GM23248 (cell line): Measurements from ENCODE around the gene DOK7. TPM values are rescaled to one million over a fixed set of nuclear protein-coding genes. Genes with fewer than 3 reads are reported as not detected.
A peak's percentile ranks its signal among the peaks of the same experiment; 100 is the strongest.
"Not testable (repeated sequence)": the region's sequence is repeated elsewhere in the genome, so short reads cannot be mapped to it uniquely, and the experiment has no call there.

Experiments
- DNase-seq: peaks from one replicate; pipeline ENCODE4 v3.0.0-alpha.2; 2015
- H2AFZ ChIP-seq: fragments of 200-600 bp; sonication (generic); 2 replicates; pipeline ENCODE4 v1.6.1; 2016; ENCODE audit warnings: antibody characterized with exemption
- H3F3A ChIP-seq: fragments of 200-600 bp; sonication (generic); 2 replicates; pipeline ENCODE4 v1.6.1; 2016; ENCODE audit warnings: mild to moderate bottlenecking, antibody characterized with exemption, mixed run types; ENCODE audit not compliant: insufficient read depth
- H3K27ac ChIP-seq: fragments of 200-600 bp; sonication (generic); 2 replicates; pipeline ENCODE4 v1.5.1; 2016; ENCODE audit warnings: mild to moderate bottlenecking
- H3K27me3 ChIP-seq: fragments of 200-600 bp; sonication (generic); replicated peaks from 2 replicates; pipeline ENCODE4 v1.6.1; 2016; ENCODE audit warnings: mild to moderate bottlenecking; ENCODE audit not compliant: insufficient read depth
- H3K36me3 ChIP-seq: fragments of 200-600 bp; sonication (generic); 2 replicates; pipeline ENCODE4 v1.6.1; 2016; ENCODE audit warnings: low read depth, mild to moderate bottlenecking
- H3K4me1 ChIP-seq: fragments of 200-600 bp; sonication (generic); 2 replicates; pipeline ENCODE4 v1.6.1; 2016; ENCODE audit warnings: mild to moderate bottlenecking; ENCODE audit not compliant: insufficient read depth
- H3K4me2 ChIP-seq: fragments of 200-600 bp; sonication (generic); one replicate; pipeline ENCODE4 v1.6.1; 2016; ENCODE audit warnings: mild to moderate bottlenecking; ENCODE audit not compliant: unreplicated experiment
- H3K4me3 ChIP-seq: fragments of 200-600 bp; sonication (generic); 2 replicates; pipeline ENCODE4 v1.5.1; 2016; ENCODE audit warnings: mild to moderate bottlenecking
- H3K79me2 ChIP-seq: fragments of 200-600 bp; sonication (generic); 2 replicates; pipeline ENCODE4 v1.6.1; 2016; ENCODE audit warnings: mild to moderate bottlenecking; ENCODE audit not compliant: insufficient read depth
- H3K9ac ChIP-seq: fragments of 200-600 bp; sonication (generic); 2 replicates; pipeline ENCODE4 v1.6.1; 2016; ENCODE audit warnings: mild to moderate bottlenecking
- H3K9me2 ChIP-seq: fragments of 200-600 bp; sonication (generic); 2 replicates; pipeline ENCODE4 v1.6.1; 2016; ENCODE audit warnings: mixed run types, mild to moderate bottlenecking, moderate library complexity; ENCODE audit not compliant: insufficient read depth
- H3K9me3 ChIP-seq: fragments of 200-600 bp; sonication (generic); one replicate; pipeline ENCODE4 v1.6.1; 2017; ENCODE audit warnings: low read depth
- H4K20me1 ChIP-seq: fragments of 200-600 bp; sonication (generic); 2 replicates; pipeline ENCODE4 v1.6.0; 2016; ENCODE audit not compliant: insufficient read depth
- EZH2 ChIP-seq: fragments of 200-600 bp; sonication (generic); IDR thresholded peaks from 2 replicates; pipeline ENCODE4 v1.6.1; 2018; ENCODE audit warnings: antibody characterized with exemption, mild to moderate bottlenecking; ENCODE audit not compliant: insufficient read depth, poor library complexity, severe bottlenecking
- EZH2phosphoT487 ChIP-seq: fragments of 200-600 bp; sonication (generic); IDR thresholded peaks from 2 replicates; pipeline ENCODE4 v1.6.1; 2018; ENCODE audit warnings: antibody characterized with exemption, moderate library complexity, mild to moderate bottlenecking, low read depth; ENCODE audit not compliant: insufficient read depth
- WGBS, 2 experiments: methylation state at CpG; one replicate each; pipeline ENCODE4 v1.1.6; 2015 to 2017; ENCODE audit warnings: low lambda C conversion rate in 2 of 2, low coverage in 1 of 2; ENCODE audit errors: missing lambda C conversion rate in 2 of 2; 5-methylcytosine and 5-hydroxymethylcytosine counted together
- in situ Hi-C: fragments of 300-500 bp; cut with MboI; formaldehyde crosslinking; loops from 2 replicates; pipeline ENCODE4 v1.15.0; 2020
- polyA plus RNA-seq: library from polyadenylated mRNA; unstranded; fragments of >200 nt; fragmentation: Nextera tagmentation; extraction: Ambion mirVana; gene quantifications from 2 replicates; pipeline ENCODE4 v1.2.1, GENCODE V29; 2016
- total RNA-seq: library from RNA; depleted of rRNA; stranded (reverse); fragments of >200 nt; shearing (Covaris generic); gene quantifications from 2 replicates; pipeline ENCODE4 v1.2.3, GENCODE V29; 2014

Gene DOK7
- total and polyA plus RNA-seq, 2 experiments from 2014 or later, result not detected

GRCh38 chr4:3531879-3532750 lies 69.0 kb downstream of the DOK7 start, which contains the start of gene LRPAP1:
Gene LRPAP1, minus strand, starts transcription at chr4:3532422. Its CDS starts 10 bp downstream, at chr4:3532412.
- H3F3A ChIP-seq, result no peaks in the 10 kb centered on the region
- H4K20me1 ChIP-seq, result no peaks in the 10 kb centered on the region
- H3K9me3 ChIP-seq, result no peaks in the 10 kb centered on the region
- H3K9me2 ChIP-seq, result no peaks in the 10 kb centered on the region
- H3K4me1 ChIP-seq, result peaks cover 8% of the 10 kb centered on the region; the same call in 1 of the 2 replicates
- 1 to 3% methylated on average over 46 to 55 of the region's 84 CpGs for WGBS, 2 experiments
- H3K27me3 ChIP-seq, result no peaks in the 10 kb centered on the region
- no peaks in the 10 kb centered on the region for H3K36me3 ChIP-seq
- no peak within 1 kb of the TSS for H3K27ac ChIP-seq
- DNase-seq, result peak; percentile 94
- H3K4me3 ChIP-seq, result peak within 1 kb of the TSS; percentile 86
- TF ChIP-seq EZH2phosphoT487, result no peak
- no peak for TF ChIP-seq EZH2
- peaks cover 48% of the 10 kb centered on the region for H3K79me2 ChIP-seq
- peak within 1 kb of the TSS; percentile 83 for H3K9ac ChIP-seq
- peak within 1 kb of the TSS; percentile 92 for H3K4me2 ChIP-seq
- peak within 1 kb of the TSS; percentile 81 for H2AFZ ChIP-seq
- in situ Hi-C loops, result no loop called here

- in situ Hi-C loops, result no loop called here
- peak; percentile 86 for DNase-seq
- WGBS, 2 experiments, result 7 to 11% methylated on average over 37 to 42 of the region's 42 CpGs
- Histone ChIP-seq H4K20me1 (no peaks in the 10 kb centered on the region), H3K4me3 (peak overlapping the region; percentile 86), H3K79me2 (peaks cover 41% of the 10 kb centered on the region), H3K36me3 (no peaks in the 10 kb centered on the region), H3K4me2 (peak overlapping the region; percentile 64), H3K9me3 (no peaks in the 10 kb centered on the region), H3K9ac (peak overlapping the region; percentile 53), H2AFZ (peak overlapping the region; percentile 81), H3K4me1 (peaks cover 8% of the 10 kb centered on the region; the same call in 1 of the 2 replicates), H3K9me2 (no peaks in the 10 kb centered on the region), H3K27me3 (no peaks in the 10 kb centered on the region), H3F3A (no peaks in the 10 kb centered on the region), H3K27ac (no peak overlapping the region)
- TF ChIP-seq EZH2phosphoT487 (no peak), EZH2 (no peak)
Measured at GRCh38 chr4:3532751-3533422, 69.8 kb downstream of the DOK7 start.

GRCh38 chr4:3533423-3533820 lies 70.3 kb downstream of the DOK7 start:
- Histone ChIP-seq H3K4me2 (no peak overlapping the region), H3K79me2 (peaks cover 35% of the 10 kb centered on the region), H3K27me3 (no peaks in the 10 kb centered on the region), H3K36me3 (no peaks in the 10 kb centered on the region), H3K27ac (no peak overlapping the region), H3K9me2 (no peaks in the 10 kb centered on the region), H3K4me3 (no peak overlapping the region), H3K9me3 (no peaks in the 10 kb centered on the region), H3K9ac (no peak overlapping the region), H2AFZ (no peak overlapping the region), H3F3A (no peaks in the 10 kb centered on the region), H3K4me1 (peaks cover 8% of the 10 kb centered on the region; the same call in 1 of the 2 replicates), H4K20me1 (no peaks in the 10 kb centered on the region)
- no peak for DNase-seq
- 84 to 85% methylated on average over 7 of the region's 7 CpGs for WGBS, 2 experiments
- in situ Hi-C loops, result no loop called here
- no peak for TF ChIP-seq EZH2phosphoT487
- TF ChIP-seq EZH2, result no peak

GRCh38 chr4:3535812-3536211 lies 72.7 kb downstream of the DOK7 start:
- H3K4me1 ChIP-seq, H3K4me2 ChIP-seq, H3K27me3 ChIP-seq, H3K9me3 ChIP-seq, H3F3A ChIP-seq, H3K4me3 ChIP-seq, DNase-seq, H4K20me1 ChIP-seq, H3K9ac ChIP-seq, H3K27ac ChIP-seq, H3K36me3 ChIP-seq, H3K9me2 ChIP-seq, H2AFZ ChIP-seq, in situ Hi-C loops: not testable (repeated sequence)
- H3K79me2 ChIP-seq, result peaks cover 13% of the 10 kb centered on the region
- WGBS, 2 experiments, result 81% methylated on average over 9 to 10 of the region's 10 CpGs

GRCh38 chr4:3538906-3539305 lies 75.8 kb downstream of the DOK7 start:
- H3F3A ChIP-seq, H3K4me1 ChIP-seq, H3K4me3 ChIP-seq, H3K9me2 ChIP-seq, H3K4me2 ChIP-seq, H3K27me3 ChIP-seq, H2AFZ ChIP-seq, H3K79me2 ChIP-seq, H4K20me1 ChIP-seq, H3K9me3 ChIP-seq, H3K36me3 ChIP-seq, H3K9ac ChIP-seq, in situ Hi-C loops, H3K27ac ChIP-seq, DNase-seq: not testable (repeated sequence)
- WGBS, 2 experiments, result 79 to 96% methylated on average over 4 to 20 of the region's 23 CpGs

DNA sequence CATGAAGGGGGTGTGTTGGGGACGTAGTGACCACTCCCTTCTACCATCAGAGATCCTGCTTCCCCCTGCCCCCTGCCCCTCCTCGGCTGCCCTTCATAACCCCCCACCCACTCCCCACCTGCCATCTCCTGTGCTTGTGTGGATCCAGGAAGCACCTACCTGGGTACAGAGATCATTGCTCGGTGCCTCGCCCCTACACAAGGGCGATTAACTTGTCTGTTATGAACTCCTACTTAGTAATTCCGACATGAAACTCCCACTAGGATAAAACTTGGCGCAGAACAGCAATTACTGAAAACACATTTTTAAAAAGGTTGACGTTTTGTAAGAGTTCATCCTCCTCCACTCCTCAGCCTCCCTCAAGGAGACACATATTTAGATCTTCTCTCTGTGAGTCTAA lies 80.3 kb downstream of the DOK7 start:
- H3K4me2 ChIP-seq, DNase-seq, H3K27me3 ChIP-seq, H3F3A ChIP-seq, H3K27ac ChIP-seq, H2AFZ ChIP-seq, H3K9me3 ChIP-seq, H3K4me3 ChIP-seq, H4K20me1 ChIP-seq, H3K9ac ChIP-seq, in situ Hi-C loops, H3K9me2 ChIP-seq, H3K36me3 ChIP-seq, H3K79me2 ChIP-seq, H3K4me1 ChIP-seq: not testable (repeated sequence)
- 49 to 58% methylated on average over 6 to 8 of the region's 8 CpGs for whole genome bisulfite sequencing, 2 experiments
